ENCODE measurements around the gene RNU6-7. TPM values are rescaled to one million over a fixed set of nuclear protein-coding genes. Genes with fewer than 3 reads are reported as not detected.
A peak's percentile ranks its signal among the peaks of the same experiment; 100 is the strongest.

Gene RNU6-7
- total and polyA plus RNA-seq, 2 experiments from 2014 or later, result not detected

DNA sequence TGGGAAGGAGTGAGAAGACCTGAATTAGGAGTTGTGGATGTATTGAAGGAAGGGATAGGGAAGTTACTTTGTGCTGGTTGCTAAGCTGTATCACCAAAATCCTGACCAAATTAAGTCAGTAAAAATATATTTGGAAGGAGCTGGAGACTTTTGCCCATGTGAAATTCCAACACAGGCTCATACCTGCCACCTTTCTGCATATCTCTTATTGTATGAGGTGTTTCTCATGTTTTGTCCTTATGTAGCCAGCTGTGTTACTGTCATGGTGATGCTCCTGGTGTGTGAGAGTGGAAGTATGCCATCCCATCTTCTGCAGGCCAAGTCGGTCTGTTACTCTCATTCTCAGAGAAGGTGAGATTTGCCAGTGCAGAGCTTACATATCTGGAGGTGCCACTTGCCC is 30.6 kb downstream of the RNU6-7 start:
- H3F3A ChIP-seq (ENCODE audit: insufficient read depth), result peaks cover 30% of the 10 kb centered on the region
- no peaks in the 10 kb centered on the region for H3K9me2 ChIP-seq (ENCODE audit: insufficient read depth)
- H3K9me3 ChIP-seq (ENCODE audit: low read depth), result no peaks in the 10 kb centered on the region
- H3K4me3 ChIP-seq, result no peak overlapping the region
- H3K27ac ChIP-seq, result no peak overlapping the region
- H3K36me3 ChIP-seq (ENCODE audit: low read depth), result no peaks in the 10 kb centered on the region
- H2AFZ ChIP-seq, result no peak overlapping the region
- WGBS, 2 experiments (ENCODE audit: low coverage in 1 of 2, low lambda C conversion rate in 2 of 2, missing lambda C conversion rate in 2 of 2), result 96 to 100% methylated on average over 1 of the region's 1 CpG
- no peaks in the 10 kb centered on the region for H3K79me2 ChIP-seq (ENCODE audit: insufficient read depth)
- TF ChIP-seq EZH2 (IDR thresholded peaks at IDR 0.05; ENCODE audit: insufficient read depth, poor library complexity, severe bottlenecking), result no peak
- TF ChIP-seq EZH2phosphoT487 (IDR thresholded peaks at IDR 0.05; ENCODE audit: insufficient read depth, low read depth), result no peak
- no peak overlapping the region for H3K4me2 ChIP-seq (ENCODE audit: unreplicated experiment)
- H3K27me3 ChIP-seq (replicated peaks; ENCODE audit: insufficient read depth), result no peaks in the 10 kb centered on the region
- peaks cover 34% of the 10 kb centered on the region for H3K4me1 ChIP-seq (ENCODE audit: insufficient read depth)
- H4K20me1 ChIP-seq (ENCODE audit: insufficient read depth), result no peaks in the 10 kb centered on the region
- in situ Hi-C loops (cut with MboI), result no loop called here
- no peak overlapping the region for H3K9ac ChIP-seq
- no peak for DNase-seq

- no peak for DNase-seq
- WGBS, 2 experiments (ENCODE audit: low coverage in 1 of 2, low lambda C conversion rate in 2 of 2, missing lambda C conversion rate in 2 of 2), result 64 to 71% methylated on average over 1 of the region's 1 CpG
- TF ChIP-seq EZH2phosphoT487 (IDR thresholded peaks at IDR 0.05; ENCODE audit: insufficient read depth, low read depth), result no peak
- TF ChIP-seq EZH2 (IDR thresholded peaks at IDR 0.05; ENCODE audit: insufficient read depth, poor library complexity, severe bottlenecking), result no peak
Measured at GRCh38 chr14:32233260-32233659, 31.4 kb downstream of the RNU6-7 start.

GRCh38 chr14:32244404-32244803 is 42.6 kb downstream of the RNU6-7 start:
- DNase-seq, result peak; percentile 33

More at GRCh38 chr14:32233260-32233659, 31.4 kb downstream of the RNU6-7 start:
- Histone ChIP-seq H3K9ac (no peak overlapping the region), H3K9me2 (ENCODE audit: insufficient read depth) (no peaks in the 10 kb centered on the region), H3K9me3 (ENCODE audit: low read depth) (no peaks in the 10 kb centered on the region), H3K36me3 (ENCODE audit: low read depth) (no peaks in the 10 kb centered on the region), H3K4me3 (no peak overlapping the region), H3K79me2 (ENCODE audit: insufficient read depth) (no peaks in the 10 kb centered on the region), H3K27me3 (replicated peaks; ENCODE audit: insufficient read depth) (no peaks in the 10 kb centered on the region), H3K4me1 (ENCODE audit: insufficient read depth) (peaks cover 34% of the 10 kb centered on the region), H2AFZ (no peak overlapping the region), H3F3A (ENCODE audit: insufficient read depth) (peaks cover 30% of the 10 kb centered on the region), H4K20me1 (ENCODE audit: insufficient read depth) (no peaks in the 10 kb centered on the region), H3K4me2 (ENCODE audit: unreplicated experiment) (no peak overlapping the region), H3K27ac (no peak overlapping the region)
- in situ Hi-C loops (cut with MboI), result no loop called here

GRCh38 chr14:32246751-32247150 is 44.9 kb downstream of the RNU6-7 start:
- H3K4me3 ChIP-seq, result no peak overlapping the region
- no peak for DNase-seq
- no peaks in the 10 kb centered on the region for H3K27me3 ChIP-seq (replicated peaks; ENCODE audit: insufficient read depth)
- H3K36me3 ChIP-seq (ENCODE audit: low read depth), result no peaks in the 10 kb centered on the region
- no peaks in the 10 kb centered on the region for H3K9me3 ChIP-seq (ENCODE audit: low read depth)
- H3K4me1 ChIP-seq (ENCODE audit: insufficient read depth), result no peaks in the 10 kb centered on the region
- no peak overlapping the region for H3K9ac ChIP-seq
- in situ Hi-C loops (cut with MboI), result loop anchor here (10.0 kb wide), 1 partner anchor 162 kb away; no protein-coding TSS in a partner anchor
- H2AFZ ChIP-seq, result no peak overlapping the region
- TF ChIP-seq EZH2phosphoT487 (IDR thresholded peaks at IDR 0.05; ENCODE audit: insufficient read depth, low read depth), result no peak
- no peak for TF ChIP-seq EZH2 (IDR thresholded peaks at IDR 0.05; ENCODE audit: insufficient read depth, poor library complexity, severe bottlenecking)
- no peak overlapping the region for H3K27ac ChIP-seq
- H3K79me2 ChIP-seq (ENCODE audit: insufficient read depth), result no peaks in the 10 kb centered on the region
- WGBS, 2 experiments (ENCODE audit: low coverage in 1 of 2, low lambda C conversion rate in 2 of 2, missing lambda C conversion rate in 2 of 2), result 78 to 86% methylated on average over 5 of the region's 5 CpGs
- H3F3A ChIP-seq (ENCODE audit: insufficient read depth), result no peaks in the 10 kb centered on the region
- H4K20me1 ChIP-seq (ENCODE audit: insufficient read depth), result no peaks in the 10 kb centered on the region
- H3K9me2 ChIP-seq (ENCODE audit: insufficient read depth), result no peaks in the 10 kb centered on the region
- H3K4me2 ChIP-seq (ENCODE audit: unreplicated experiment), result no peak overlapping the region

More at GRCh38 chr14:32244404-32244803, 42.6 kb downstream of the RNU6-7 start:
- Histone ChIP-seq H4K20me1 (ENCODE audit: insufficient read depth) (no peaks in the 10 kb centered on the region), H2AFZ (no peak overlapping the region), H3K36me3 (ENCODE audit: low read depth) (no peaks in the 10 kb centered on the region), H3F3A (ENCODE audit: insufficient read depth) (no peaks in the 10 kb centered on the region), H3K79me2 (ENCODE audit: insufficient read depth) (no peaks in the 10 kb centered on the region), H3K9me2 (ENCODE audit: insufficient read depth) (no peaks in the 10 kb centered on the region), H3K4me1 (ENCODE audit: insufficient read depth) (no peaks in the 10 kb centered on the region), H3K27ac (no peak overlapping the region), H3K27me3 (replicated peaks; ENCODE audit: insufficient read depth) (no peaks in the 10 kb centered on the region), H3K9me3 (ENCODE audit: low read depth) (no peaks in the 10 kb centered on the region), H3K9ac (no peak overlapping the region), H3K4me3 (no peak overlapping the region), H3K4me2 (ENCODE audit: unreplicated experiment) (no peak overlapping the region)
- TF ChIP-seq EZH2 (IDR thresholded peaks at IDR 0.05; ENCODE audit: insufficient read depth, poor library complexity, severe bottlenecking), result no peak
- no peak for TF ChIP-seq EZH2phosphoT487 (IDR thresholded peaks at IDR 0.05; ENCODE audit: insufficient read depth, low read depth)
- in situ Hi-C loops (cut with MboI), result loop anchor here (10.0 kb wide), 1 partner anchor 160 kb away; no protein-coding TSS in a partner anchor

GRCh38 chr14:32249371-32249770 is 47.5 kb downstream of the RNU6-7 start:
- Histone ChIP-seq H3K4me3 (no peak overlapping the region), H3K4me2 (ENCODE audit: unreplicated experiment) (no peak overlapping the region), H3K36me3 (ENCODE audit: low read depth) (no peaks in the 10 kb centered on the region), H3K27me3 (replicated peaks; ENCODE audit: insufficient read depth) (no peaks in the 10 kb centered on the region), H3K9me3 (ENCODE audit: low read depth) (no peaks in the 10 kb centered on the region), H2AFZ (no peak overlapping the region), H3K9me2 (ENCODE audit: insufficient read depth) (no peaks in the 10 kb centered on the region), H4K20me1 (ENCODE audit: insufficient read depth) (no peaks in the 10 kb centered on the region), H3K4me1 (ENCODE audit: insufficient read depth) (no peaks in the 10 kb centered on the region), H3K9ac (no peak overlapping the region), H3K79me2 (ENCODE audit: insufficient read depth) (no peaks in the 10 kb centered on the region), H3K27ac (no peak overlapping the region), H3F3A (ENCODE audit: insufficient read depth) (no peaks in the 10 kb centered on the region)
- in situ Hi-C loops (cut with MboI), result loop anchor here (10.0 kb wide), 1 partner anchor 165 kb away; no protein-coding TSS in a partner anchor
- no peak for TF ChIP-seq EZH2 (IDR thresholded peaks at IDR 0.05; ENCODE audit: insufficient read depth, poor library complexity, severe bottlenecking)
- 82 to 87% methylated on average over 5 of the region's 5 CpGs for WGBS, 2 experiments (ENCODE audit: low coverage in 1 of 2, low lambda C conversion rate in 2 of 2, missing lambda C conversion rate in 2 of 2)
- DNase-seq, result no peak

Data from GM23248 (cell line).